GM19023 (cell line): Measurements from ENCODE around the gene SYPL1.
A peak's percentile ranks its signal among the peaks of the same experiment; 100 is the strongest.
"Not testable (repeated sequence)": the region's sequence is repeated elsewhere in the genome, so short reads cannot be mapped to it uniquely, and the experiment has no call there.

ENCODE experiments used
- ATAC-seq: cut with Tn5 transposase; IDR thresholded peaks from one replicate; pipeline ENCODE4 v1.9.1; 2021; ENCODE audit warnings: mild to moderate bottlenecking, moderate library complexity; ENCODE audit not compliant: unreplicated experiment

SYPL1 gene

DNA sequence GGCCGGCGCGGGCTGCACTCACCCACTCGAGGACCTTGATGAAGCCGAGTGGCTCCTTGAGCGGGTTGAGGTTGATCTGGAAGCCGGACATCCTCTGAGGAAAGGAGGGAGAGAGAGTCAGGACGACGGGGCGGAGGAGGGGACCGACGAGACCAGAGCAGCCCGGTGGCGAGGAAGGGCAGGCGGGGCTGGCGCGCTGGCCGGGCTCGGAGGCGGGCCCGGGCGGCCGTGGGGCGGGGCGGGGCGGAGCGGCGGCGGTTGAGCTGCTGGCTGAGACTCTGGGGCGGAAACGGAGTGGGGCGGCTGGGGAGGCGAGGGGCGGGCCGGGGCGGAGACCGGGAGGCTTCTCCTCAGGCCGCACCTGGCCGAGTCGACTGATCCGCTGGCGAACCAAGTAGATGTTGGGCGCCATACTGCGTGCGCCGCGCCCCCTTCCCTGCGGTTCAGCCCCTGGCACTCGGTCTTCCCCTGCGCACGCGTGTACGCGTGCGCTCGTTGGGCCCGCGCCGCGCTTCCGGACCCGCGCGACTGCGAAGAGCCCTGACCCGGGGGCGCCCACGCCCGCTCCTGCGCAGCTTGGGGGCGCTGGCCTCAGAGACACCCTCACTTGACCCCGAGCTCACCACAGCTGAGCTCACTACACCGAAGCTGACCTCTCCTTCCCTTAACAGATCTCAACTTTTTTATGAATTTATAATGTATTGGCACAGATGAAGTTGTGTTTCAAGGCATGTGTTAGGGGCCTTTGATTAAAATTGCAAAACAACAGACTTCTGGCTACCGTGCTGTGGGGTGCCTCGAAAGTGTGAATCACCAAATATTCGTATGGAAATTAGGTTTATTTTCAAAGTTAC lies at the start of gene SYPL1:
Gene SYPL1, minus strand, starts transcription at position 195 of the 854 bp plus-strand sequence. Its CDS starts 104 bp downstream, at position 91.
- peak; percentile 86 for ATAC-seq

GRCh38 chr7:106155027-106155426 lies 42.9 kb upstream of the SYPL1 start:
- no peak for ATAC-seq

DNA sequence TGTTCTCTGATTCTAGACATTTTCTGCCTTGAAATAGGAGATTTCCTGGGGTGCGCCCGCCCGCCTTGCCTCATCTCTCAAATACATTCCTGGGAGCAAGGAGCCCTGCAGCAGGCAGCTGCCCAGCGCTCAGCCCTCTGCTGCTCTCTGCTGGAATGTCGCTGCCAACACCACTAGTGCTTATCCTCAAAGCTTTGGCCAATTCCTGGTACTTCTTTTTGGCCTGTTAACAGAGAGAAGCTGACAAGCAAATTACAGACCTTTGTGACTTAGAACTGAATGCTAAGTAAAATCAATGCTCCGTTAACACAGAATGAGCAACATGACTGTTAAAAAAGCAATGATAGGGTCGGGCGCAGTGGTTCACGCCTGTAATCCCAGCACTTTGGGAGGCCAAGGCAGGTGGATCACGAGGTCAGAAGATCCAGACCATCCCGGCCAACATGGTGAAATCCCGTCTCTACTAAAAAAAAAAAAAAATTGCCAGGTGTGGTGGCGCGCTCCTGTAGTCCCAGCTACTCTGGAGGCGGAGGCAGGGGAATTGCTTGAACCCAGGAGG lies 41.9 kb upstream of the SYPL1 start:
- peak; percentile 81 for ATAC-seq

GRCh38 chr7:106152313-106152665 lies 40.2 kb upstream of the SYPL1 start:
- ATAC-seq, result no peak

- no peak for ATAC-seq
These were observed 39.6 kb upstream of the SYPL1 start for GRCh38 chr7:106151459-106152312.

DNA sequence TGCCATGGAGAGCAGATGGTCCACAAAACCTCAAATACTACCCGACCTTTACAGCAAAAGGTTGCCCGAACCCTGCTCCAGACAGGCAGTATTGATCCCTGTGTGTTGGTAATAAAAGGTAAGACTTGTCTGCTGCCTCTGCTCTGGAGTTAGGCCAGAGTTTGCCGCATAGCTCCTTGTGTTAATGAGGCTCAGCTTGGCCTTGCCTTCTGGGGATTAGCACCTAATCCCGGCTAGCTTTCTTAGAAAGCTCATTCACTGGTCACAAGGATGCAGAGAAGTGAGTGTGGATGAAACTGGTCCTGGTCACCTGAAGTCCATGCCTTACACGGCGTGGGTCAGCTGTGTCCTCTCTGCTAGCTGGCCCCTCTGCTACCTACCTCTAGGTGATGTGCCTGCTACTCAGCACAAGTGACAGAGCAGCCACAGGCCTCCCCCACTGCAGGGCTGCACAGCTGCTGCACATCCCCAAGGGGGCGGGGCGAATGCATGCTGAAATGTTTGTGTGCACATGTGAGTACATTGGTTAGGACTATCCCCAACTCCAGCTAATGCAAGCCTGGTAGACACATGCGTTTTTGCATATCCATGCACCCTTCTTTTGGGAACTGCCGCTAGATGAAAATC lies 31.7 kb upstream of the SYPL1 start:
- ATAC-seq, result no peak

DNA sequence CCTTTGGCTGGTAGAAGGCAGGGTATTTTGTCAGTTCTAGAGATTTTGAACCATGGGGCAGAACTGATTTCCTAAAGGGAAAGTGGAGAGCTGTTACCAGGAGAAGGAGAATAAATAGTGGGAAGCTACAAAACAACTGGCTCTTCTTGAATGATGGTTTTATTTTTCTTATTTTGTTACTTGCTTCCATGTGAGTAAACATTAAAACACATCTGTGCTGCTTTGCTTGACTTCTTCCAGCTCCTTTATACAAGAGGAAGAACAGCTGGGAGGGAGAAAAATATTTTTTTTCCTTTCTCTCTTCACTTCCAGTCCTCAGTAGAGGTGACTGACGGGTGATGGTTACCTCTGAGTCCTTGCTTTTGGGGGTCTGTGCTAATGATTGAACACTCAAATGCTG lies 30.0 kb upstream of the SYPL1 start:
- ATAC-seq, result no peak

- no peak for ATAC-seq
These were observed 28.5 kb upstream of the SYPL1 start for GRCh38 chr7:106140406-106141173.

DNA sequence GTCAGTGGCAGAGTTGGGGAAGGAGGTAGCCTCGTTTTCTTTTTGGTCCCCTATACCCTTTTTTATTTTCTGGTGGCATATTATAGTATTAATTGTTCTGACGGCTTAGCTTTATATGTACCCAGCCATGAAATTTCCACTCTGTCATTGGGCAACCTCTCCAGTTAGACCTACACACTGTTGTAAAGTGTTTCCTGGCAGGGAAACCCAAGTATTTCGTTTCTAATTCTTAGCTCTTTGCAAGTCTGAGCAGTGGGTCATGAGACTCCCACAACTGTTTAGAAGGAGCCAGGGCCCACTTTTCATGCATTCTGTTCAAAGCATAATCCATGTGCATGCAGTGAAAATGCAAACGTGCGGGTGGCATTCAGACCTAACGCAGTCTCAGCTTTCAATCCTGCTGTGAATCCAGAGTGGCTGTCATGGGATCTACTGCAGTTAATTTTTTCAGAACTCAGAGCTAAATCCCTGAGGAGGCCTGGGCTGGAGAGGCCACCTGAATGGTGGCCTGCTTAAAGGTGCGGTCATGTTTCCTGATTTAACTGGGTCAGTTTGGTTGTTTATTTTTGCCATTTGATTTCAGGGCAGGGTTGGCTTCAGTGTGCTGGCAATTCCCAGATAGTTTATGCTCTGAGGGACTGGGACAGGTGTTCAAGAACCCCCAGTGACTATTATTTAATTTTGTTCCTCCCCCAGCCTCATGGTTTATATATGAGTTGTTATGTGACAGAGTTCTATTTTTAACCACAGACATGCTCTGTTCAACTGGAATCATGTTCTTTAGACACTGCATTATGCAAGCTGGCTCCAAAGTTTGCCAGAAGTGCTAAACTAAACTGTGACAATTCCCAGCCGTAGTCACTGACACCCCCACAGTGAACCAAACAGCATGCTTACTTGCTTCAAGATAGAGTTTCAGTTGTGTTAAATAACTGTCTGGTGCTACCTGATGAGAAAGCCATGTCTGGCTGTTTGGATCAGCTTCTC lies 27.4 kb upstream of the SYPL1 start:
- ATAC-seq, result no peak

DNA sequence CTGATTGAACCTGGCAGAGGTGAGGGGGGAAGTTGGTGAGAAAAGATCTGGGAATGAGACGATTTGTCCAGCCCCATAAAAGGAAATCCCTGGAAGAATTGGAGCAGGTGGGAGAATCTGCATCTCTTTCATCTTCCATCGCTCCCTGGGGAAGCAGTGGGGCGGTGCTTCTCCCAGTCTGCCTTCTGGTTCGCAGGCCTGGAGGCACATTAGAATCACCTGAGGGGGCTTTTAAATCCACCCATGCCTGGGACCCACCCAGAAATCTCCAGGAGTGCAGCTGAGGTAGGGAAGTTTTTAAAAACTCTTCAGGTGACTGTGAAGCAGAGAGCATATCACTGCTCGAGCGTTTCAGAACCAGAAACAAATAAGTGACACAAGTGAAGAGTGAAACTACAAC lies 26.7 kb upstream of the SYPL1 start:
- ATAC-seq, result no peak

GRCh38 chr7:106138181-106138580 lies 26.1 kb upstream of the SYPL1 start:
- ATAC-seq, result not testable (repeated sequence)

DNA sequence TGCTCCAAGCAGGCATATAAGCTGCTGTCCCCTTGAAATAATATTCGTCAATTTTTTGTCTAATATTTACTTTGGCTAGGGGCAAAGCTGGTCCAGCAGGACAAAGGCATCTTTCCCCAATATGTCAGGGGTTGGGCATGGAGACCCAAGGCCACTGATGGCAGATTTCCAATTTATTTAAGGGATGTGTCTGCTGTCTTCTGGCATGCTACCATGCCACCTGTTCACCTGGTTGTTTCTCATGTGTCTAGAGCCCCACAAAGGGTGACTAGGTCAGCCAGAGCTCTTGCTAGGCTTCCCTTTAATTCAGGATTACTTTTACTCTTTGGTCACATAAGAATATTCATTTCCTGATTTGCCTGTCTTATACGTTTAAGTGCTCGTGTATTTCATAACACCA lies 22.1 kb upstream of the SYPL1 start:
- ATAC-seq, result no peak

DNA sequence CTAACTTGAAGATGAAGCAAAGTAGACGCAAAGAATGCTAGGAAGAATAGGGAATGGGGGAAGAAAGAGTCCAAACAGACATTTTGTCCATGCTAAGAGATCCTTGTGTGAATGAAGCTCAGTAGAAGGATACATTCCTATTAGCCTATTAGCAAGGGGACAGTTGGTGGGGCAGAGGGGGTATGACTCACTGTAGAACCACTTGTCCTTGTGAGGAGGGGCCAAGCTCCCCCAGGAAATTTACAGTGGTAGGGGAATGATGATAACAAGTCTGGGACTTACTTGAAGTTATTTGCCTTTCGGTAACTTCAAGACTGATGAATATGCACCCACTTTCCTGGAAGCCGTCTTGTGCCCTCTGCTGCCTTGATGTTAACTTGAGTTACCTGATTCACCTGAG lies 17.2 kb upstream of the SYPL1 start:
- ATAC-seq, result no peak

DNA sequence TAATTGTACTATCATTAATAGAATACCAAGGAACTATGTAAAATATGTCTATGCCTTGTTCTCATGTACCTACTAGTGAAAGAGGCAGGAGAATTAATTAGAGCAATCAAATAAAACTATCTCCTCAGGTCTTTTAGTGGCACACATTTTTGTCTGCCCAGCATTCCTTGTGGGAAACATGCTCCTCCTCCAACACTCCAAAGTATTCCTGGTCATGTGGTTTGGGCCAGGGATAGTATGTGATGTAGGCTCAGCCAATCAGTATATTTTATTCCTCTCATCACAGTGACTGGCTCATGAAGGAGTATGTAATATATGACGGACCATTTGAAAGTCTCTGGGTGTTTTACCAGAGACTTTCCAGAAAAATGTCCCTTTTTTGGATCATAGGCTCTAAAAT lies 16.7 kb upstream of the SYPL1 start:
- no peak for ATAC-seq

DNA sequence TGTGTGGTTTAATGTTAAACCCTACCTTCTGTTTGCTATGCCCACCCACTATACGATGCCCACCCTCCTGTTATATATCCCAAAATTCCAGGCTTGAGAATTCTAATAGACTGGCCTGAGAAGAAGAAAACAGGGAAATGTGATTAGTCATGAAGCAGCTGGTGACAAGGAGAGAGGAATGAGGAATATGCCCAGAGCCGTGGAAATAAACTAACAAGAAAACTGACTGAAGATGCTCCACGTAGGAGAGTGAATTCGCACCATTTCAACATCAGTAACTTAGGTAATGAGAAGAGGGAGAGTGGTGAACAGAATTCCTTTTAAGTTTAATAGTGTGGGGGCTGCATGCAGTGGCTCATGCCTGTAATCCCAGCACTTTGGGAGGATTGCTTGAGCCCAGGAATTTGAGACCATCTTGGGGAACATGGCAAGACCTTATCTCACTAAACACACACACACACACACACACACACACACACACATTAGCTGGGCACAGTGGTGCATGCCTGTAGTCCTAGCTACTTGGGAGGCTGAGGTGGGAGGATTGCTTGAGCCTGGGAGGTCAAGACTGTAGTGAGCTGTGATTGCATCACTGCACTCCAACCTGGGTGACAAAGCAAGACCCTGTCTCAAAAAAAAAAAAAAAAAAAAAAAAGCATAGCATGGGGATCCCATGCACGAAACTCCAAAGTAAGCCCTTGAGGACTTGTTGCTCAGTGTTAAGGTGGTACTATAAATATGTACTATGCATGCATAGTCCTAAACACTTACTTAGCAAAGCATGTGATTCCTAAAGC lies 16.1 kb upstream of the SYPL1 start:
- ATAC-seq, result no peak

- no peak for ATAC-seq
These were observed 14.2 kb upstream of the SYPL1 start for GRCh38 chr7:106126170-106126938.

- ATAC-seq, result no peak
These were observed 13.3 kb upstream of the SYPL1 start for GRCh38 chr7:106125417-106125816.

DNA sequence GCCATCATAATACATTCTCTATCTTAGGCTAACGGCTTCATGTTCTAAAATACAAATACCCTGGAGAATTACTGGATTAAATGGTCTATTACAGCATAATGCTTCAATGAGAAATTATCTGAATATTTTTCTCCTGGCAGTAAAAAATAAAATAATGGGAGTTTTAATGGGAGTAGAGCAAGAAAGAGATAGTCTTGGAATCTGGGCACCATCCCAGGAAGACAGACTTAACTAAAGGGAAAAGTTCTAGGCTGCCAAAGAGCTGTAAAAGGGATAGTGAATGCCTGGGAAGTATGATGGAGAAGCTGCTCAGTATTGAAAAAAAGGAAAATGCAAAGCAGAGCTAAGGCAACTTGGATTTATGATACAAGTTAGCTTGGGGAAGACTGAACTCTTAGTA lies 12.1 kb upstream of the SYPL1 start:
- ATAC-seq, result no peak
